ENCODE measurements around the gene EXO5. TPM values are rescaled to one million over a fixed set of nuclear protein-coding genes. Genes with fewer than 3 reads are reported as not detected.

EXO5 gene
- total RNA-seq, result 10 to 100 TPM in 1 of 2 donors, 1 to 10 TPM in 1; 7.6 to 13.0 TPM

GRCh38 chr1:40508375-40509341, at the start of gene EXO5:
Gene EXO5 (plus strand): TSS chr1:40508767. CDS start chr1:40514545, 5,778 bp downstream.

DNA sequence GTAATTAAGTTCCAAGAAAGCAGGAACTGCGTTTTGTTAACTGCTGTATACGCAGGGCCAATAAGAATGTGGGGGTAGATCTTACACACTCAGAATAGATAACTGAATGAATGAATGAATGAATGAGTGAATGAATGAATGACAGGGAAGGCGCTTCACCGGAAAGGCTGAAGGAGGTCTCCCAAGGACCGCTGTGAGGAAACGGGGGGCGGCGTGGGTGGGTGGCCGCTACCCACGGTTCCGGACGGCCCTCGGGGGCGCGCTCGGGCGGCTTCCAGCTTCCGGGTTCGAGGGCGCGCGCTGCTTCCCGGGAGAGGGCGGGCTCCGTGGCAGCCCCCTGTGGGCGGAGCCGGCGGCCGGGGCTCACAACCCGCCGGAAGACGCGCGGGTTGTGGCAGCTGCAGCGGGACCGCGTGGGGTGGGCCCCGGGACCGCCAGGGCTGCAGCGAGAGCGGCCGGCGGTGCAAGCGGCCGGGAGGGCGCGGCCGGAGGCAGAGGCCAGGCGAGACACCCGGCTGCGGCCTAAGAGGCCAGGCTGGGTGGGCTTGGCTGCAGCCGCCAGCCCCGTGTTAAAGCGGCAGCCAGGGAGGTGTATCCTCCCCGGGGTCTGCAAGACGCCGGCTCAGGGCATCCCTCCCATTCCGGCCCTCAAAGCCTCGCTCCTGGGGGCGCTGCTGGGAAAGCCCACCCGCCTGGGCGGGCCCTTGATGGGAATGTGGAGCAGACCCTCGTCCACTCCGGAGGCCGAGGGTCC, 31.5 kb upstream of the EXO5 start, which contains the start of gene ZFP69:
TSS of gene ZFP69 (plus strand) at position 367 of the 754 bp plus-strand sequence. CDS start 2,072 bp downstream, outside the sequence.

DNA sequence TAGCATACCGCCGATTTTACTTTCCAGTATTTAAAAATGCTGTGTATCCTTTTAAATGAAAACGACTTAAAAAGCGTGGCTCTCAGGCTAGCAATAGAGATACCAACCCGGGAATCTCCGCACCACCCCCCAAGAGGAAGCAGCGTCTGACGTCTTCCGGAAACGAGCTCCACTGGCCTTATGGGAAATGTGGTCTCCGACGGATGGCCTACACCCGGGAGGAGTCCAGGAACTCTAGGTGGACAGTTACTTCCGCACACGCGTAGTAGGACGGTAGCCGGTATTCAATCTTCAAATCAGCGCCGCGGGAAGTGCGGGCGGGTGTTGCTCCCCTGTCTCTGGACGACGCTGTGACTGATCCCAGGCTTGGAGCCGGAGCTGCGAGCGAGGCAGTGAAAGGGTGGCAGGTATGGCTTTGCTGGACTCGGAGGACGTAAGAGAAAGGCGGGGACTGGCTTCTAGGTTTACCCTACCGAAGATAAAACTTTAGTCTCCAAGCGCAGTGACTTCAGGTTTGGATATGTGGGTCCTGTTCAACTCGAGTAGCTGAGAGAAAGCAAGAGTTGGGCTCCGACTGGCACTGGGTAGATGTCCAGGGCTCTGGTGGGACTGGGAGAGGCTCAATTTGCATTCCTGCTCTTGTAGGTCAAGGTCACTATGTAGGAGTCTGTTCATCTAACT, 23.0 kb downstream of the EXO5 start, which contains the start of gene ZNF684:
TSS of gene ZNF684 (plus strand) at position 257 of the 681 bp plus-strand sequence. CDS start 1,530 bp downstream, outside the sequence.

Small RNAs within 50 kb of the gene (small RNA-seq; reads per million reads assigned to genes)
- gene AL356379.1, result 0 reads per million in 2 donors

Other genes with a start within 250 kb of the EXO5 start
- under 1 TPM; 0.34 to 0.67 TPM for gene COL9A2, start 191.5 kb upstream of the EXO5 start, total RNA-seq
- gene SMAP2, start 135.0 kb upstream of the EXO5 start, total RNA-seq, result 10 to 100 TPM; 16.9 to 29.6 TPM
- gene ZFP69B, start 58.3 kb upstream of the EXO5 start, total RNA-seq, result 1 to 10 TPM; 2.0 to 2.8 TPM
- gene ZFP69, start 31.5 kb upstream of the EXO5 start, total RNA-seq, result 1 to 10 TPM; 4.1 to 4.7 TPM
- 1 to 10 TPM; 3.7 to 5.2 TPM for gene ZNF684, start 22.9 kb downstream of the EXO5 start, total RNA-seq
- under 1 TPM; 0.69 to 1.00 TPM for gene RIMS3, start 156.9 kb downstream of the EXO5 start, total RNA-seq
- gene NFYC, start 182.9 kb downstream of the EXO5 start, total RNA-seq, result 10 to 100 TPM; 32.0 to 36.0 TPM

Data from melanocyte of skin (primary cell).